ENCODE results near the gene TGM2.
"Not testable (repeated sequence)": the region's sequence is repeated elsewhere in the genome, so short reads cannot be mapped to it uniquely, and the experiment has no call there.

TGM2 gene

DNA sequence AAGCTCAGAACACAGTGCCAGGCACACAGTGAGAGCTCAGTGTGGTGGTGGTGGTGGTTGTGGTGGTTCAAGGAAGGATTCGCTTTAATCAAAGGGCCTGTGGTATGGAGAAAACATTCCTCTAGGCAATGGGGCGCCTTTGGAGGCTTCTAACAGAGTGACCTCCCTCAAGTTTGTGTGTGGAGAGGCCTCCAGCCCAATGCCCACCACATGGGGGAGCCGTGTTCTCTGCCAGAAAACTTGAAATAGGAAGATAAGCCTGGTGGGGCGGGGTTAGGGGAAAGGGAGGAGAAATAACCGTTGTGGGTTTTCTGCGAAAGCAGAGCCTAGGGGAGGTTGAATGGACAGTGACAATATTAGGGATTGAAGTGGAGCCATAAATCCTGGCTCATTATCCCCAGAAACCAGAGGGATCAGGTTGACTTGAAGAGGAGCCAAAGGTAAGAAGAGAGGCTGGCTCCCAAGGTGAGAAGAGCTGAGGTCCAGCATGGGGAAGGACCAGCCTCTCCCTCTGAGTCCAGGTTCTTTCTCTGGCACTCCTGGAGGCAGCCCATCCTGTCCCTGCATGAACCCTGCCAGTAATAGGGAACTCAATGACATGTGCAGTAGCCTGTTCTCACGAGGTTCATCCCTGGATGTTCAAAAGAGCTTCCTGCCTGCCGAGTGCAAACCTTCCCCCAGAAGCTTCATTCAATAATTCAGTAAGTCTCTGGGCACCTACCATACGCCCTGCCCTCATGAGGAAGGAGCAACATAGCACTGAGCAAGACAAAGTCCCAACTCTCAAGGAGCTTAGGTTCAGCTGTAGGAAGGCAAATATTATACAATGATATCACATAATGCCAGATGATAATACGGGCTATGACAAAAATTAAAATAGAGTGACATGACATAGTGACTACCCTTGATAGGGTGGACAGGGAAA is 51.4 kb downstream of the TGM2 start:
- DNase-seq (ENCODE audit: low spot score): no peak

DNA sequence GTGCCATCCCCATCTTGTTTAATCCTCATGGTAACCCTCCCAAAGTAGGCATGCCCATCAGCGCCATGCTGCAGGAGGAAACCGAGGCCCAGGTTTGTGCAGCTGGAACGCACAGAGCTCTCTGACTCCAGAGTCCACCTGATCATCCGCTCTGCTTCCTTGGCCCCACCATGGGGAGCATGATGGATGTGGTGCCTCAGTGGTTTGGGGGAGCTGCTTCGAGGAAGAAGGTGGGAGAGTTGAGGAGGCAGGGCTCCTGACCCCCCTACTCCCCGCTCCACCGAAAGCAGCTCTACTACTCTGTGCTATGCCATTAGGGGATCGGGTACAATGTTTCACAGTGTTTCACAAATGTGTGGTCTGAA is 52.2 kb downstream of the TGM2 start:
- DNase-seq (ENCODE audit: low spot score): no peak

DNA sequence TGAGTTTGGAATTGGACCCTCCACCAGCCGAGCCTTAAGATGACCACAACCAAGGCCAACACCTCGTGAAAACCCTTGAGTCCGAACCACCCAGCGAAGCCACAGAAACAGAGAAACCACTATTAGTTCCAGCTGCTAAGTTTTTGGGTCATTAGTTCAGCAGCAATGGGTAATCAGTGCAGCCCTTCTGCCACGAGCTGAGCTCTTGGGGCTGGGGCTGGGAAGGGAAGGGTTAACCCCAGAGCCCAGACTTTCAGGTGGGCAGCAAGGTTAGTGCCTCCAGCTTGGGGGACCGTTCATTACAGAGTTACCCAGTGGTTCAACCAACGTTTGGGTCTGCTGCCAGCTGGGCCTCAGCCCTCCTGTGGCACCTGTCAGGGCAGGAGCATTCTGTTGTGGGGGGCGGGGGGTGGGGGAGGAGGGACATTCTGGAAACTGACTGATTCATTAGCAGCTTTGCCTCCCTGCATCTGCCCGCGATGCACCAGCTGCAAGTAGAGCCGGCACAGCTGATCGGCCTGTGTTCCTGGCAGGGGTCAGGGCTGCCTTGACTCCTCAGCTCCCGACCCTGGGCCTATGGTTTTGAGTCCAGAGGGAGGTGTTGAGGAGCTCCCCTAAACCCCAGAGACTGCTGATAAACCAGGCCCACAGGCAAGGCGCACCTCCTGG is 52.7 kb downstream of the TGM2 start:
- DNase-seq (ENCODE audit: low spot score): no peak

DNA sequence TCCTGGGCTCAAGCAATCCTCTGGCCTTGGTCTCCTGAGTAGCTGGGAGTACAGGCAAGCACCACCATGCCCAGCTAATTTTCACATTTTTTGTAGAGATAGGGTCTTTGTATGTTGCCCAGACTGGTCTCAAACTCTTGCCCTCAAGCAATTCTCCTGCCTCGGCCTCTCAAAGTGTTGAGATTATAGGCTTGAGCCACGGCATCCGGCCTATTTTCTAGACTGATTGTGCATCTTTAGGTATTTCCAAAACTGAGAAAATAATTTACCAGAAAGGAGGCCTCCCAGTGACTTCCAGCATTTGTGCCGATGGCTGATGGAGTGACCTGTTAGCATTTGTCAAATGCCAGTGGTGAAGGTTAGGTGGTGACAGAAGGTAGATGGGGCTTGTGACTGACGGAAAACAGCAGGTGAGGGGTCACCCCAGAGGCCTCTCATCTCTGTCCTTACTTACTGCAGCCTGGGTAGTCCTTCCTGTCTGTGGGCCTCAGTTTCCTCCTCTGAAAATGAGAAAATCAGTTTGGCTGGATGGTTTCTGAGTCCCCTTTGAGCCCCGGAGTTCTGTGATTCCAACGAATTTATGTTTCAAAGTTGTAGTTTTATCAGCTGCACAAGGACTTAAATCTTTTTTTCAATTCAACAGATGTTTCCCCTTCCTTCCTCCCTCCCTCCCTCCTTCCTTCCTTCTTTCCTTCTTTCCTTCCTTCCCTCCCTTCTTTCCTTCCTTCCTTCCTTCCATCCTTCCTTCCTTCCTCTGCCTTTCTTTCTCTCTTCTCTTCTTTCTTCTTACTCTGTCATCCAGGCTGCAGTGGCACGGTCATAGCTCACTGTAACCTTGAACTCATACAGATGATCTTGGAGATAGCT is 53.5 kb downstream of the TGM2 start:
- no peak for DNase-seq (ENCODE audit: low spot score)

DNA sequence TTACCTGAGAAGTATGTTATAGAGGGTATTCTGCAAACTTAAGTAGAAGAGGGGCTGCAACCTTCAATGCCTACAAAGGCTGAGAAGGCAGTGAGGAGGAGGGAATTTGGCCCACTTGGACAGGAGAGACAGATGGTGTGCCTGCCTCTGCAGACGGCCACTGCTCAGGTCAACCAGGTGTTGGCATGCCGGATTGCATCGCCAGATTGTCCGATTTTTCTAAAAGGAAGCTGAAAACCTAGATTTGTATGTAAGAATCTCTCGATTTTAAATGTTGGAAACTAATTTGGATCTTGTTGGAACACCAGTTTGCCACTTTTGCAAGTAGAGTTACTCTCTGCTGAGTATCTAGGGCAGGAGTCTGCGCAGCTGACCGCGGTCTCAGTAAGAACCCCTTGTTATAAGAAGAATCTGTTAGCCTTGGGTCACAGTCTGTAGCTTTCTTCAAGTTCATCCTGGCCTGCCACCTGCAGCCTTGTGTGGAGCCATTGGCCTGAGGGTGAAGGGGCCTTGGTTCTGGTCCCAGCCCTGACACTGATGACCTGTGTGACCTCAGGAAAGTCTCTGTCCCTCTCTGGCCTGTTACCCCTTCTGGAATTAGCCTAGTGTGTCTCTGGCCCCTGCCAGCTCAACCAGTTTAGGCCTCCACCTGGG is 54.4 kb downstream of the TGM2 start:
- no peak for DNase-seq (ENCODE audit: low spot score)

DNA sequence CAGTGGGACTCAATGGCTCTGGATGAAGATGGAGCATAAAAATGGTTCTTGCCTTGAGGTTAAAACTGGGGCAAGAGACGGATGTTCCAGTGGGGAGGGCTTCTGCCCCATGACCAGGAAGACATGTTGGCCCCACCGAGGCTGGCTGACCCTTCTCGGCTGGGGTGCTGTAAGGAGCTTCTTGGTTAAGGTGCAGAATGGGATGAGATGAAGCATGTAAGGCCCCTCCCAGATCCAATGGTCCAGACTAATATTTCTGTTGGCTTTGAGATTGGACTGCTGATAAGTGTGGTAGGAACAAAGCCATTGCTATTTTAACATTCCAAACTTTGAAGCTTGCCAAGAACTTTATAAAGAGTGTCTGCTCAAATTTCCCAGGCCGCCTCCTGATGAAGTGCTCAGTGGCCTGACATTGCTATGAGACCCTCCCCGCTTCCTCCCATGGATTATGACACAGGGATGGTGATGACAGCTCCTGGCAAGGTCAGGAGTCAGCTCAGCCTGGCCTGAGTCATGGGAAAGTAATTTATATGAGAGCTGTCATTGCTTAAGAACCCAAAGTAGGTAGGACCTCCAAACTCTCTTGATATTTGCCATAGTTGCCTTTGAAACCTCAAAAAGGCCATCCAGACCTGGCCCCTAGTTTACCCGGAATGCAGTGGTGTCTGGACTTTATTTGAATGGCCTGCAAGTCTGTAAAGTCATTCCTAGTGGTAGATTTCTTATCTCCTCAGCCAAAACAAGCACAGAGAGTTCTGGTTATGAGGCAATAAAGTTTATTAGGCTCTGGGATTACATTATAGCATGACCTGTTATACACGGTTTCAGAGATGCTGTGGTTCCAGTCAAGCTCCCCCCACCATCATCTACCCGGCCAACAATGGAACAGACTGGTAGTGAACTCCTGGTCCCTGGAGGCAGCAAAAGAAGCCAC is 55.2 kb downstream of the TGM2 start:
- DNase-seq (ENCODE audit: low spot score): no peak

DNA sequence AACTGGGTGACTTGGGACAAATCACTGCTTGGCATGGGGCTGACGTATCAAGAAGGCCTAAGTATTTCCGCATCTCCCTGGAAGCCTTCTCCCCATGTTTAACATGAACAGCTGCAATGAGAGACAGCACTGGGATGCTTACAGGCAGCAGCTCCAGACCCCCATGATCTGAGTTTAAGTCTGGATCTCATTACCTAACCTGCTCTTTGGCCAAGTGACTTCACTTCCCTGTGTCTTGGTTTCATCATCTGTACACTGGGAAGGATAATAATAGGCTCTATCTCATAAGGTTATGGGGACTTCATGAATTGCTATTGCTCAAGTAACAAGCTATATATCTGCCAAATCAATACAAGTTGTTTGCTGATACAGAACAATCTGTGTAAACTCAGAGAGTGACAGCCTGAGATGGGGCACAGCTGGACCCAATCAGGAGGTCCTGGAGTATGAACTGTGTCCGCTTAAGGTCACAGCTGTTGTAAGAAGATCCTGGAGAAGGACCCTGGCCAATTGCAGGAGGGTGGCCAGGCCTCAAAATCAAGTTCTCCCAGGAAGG is 56.0 kb downstream of the TGM2 start:
- no peak for DNase-seq (ENCODE audit: low spot score)

DNA sequence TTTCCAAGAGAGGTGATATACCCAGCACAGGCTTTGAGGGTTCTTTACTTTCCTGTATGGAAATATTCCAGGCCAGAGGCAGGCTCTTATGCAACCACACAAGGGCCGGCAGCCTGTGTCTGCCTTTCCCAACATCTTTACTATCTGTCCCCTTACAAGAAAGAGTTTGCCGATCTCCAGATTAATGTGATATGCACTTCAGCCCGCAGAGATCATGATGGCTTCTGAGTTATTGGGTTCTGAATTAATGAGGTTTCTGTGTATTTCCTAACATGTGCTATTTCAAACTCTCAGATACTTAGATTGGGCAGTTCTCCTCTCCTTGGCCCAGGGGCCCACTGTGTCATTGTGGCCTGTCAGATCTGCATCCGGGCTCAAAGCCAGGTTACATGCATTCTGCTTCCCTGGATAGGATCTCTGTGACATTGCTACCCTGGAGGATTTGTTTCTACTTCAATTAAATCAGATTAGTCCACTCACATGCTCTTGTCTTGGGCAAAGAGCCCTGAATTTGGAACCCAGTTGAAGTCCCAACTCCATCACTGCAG is 56.6 kb downstream of the TGM2 start:
- no peak for DNase-seq (ENCODE audit: low spot score)

DNA sequence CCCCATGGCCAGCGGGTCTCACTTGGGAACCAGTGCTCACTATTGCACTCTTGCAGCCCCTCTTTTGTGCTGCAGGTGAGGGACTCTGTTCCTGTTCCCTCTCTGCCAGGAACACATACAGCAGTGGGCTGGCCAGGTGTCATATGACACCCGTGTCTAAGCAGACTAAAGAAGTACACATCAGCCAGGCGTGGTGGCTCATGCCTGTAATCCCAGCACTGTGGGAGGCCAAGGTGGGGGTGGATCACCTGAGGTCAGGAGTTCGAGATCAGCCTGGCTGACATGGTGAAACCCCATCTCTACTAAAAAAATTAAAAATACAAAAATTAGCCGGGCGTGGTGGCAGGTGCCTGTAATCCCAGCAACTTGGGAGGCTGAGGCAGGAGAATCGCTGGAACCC is 57.2 kb downstream of the TGM2 start:
- not testable (repeated sequence) for DNase-seq (ENCODE audit: low spot score)

DNA sequence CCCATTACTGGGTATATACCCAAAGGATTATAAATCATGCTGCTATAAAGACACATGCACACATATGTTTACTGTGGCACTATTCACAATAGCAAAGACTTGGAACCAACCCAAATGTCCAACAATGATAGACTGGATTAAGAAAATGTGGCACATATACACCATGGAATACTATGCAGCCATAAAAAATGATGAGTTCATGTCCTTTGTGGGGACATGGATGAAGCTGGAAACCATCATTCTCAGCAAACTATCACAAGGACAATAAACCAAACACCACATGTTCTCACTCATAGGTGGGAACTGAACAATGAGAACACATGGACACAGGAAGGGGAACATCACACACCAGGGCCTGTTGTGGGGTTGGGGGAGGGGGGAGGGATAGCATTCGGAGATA is 57.7 kb downstream of the TGM2 start:
- not testable (repeated sequence) for DNase-seq (ENCODE audit: low spot score)

DNA sequence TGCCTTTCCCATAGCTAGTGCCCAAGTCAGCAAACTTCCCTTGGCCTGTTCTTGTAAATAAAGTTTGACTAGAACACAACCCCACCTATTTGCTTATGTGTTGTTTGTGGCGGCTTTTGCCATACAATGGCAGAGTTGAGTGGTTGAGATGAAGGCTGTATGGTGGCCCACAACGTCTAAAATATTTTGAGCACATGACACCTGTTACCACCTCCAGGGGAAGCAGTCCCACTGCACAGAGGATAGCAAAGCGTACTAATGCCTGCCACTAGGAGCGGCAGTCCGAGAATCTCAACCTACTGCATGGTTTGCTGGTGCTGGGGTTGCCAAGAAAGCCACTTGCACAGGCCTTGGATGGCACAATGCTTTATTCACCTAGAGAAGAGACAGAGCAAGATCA is 58.6 kb downstream of the TGM2 start:
- no peak for DNase-seq (ENCODE audit: low spot score)

DNA sequence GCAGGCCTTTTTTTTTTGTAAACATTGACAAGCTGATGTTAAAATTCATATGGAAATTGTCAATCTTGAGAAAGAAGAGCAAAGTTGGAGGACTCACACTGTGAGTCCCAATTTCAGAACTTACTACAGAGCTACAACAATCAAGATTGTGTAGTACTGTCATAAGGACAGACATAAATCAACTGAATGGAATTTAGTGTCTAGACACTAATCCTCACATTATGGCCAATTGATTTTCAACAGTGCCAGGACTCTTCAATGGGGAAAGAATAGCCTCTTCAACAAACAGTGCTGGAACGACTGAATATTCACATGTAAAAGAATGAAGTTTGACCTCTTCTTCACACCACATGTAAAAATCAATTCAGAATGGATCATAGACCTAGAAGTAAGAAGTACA is 60.8 kb downstream of the TGM2 start:
- no peak for DNase-seq (ENCODE audit: low spot score)

DNA sequence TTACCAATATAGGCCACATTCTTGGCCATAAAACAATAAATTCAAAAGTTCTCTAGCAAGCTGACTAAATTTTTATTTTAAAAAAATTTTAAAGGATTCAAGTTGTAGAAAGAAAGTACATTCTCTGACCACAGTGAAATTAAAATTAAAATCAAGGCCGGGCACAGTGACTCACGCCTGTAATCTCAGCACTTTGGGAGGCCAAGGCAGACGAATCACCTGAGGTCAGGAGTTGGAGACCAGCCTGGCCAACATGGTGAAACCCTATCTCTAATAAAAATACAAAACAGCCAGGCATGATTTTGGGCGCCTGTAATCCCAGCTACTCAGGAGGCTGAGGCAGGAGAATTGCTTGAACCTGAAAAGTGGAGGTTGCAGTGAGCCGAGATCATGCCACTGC is 62.9 kb downstream of the TGM2 start:
- not testable (repeated sequence) for DNase-seq (ENCODE audit: low spot score)

DNA sequence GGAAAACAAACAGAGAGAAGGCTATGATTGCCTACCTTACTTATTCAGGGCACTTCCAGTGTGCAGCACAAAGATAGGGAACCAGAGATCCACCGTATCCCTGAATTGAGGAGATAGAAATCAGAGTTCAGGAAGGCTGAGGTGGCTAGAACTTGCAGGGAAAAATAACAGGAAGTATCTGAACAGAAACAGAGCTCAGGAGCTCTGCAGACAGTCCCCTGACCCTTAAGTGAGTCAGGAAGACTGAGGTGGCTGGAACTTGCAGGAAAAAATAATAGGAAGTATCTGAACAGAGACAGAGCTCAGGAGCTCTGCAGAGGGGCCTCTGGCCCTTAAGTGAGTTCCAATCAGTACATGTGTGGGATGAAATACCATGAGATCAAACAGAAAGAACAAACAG is 66.1 kb downstream of the TGM2 start:
- no peak for DNase-seq (ENCODE audit: low spot score)

DNA sequence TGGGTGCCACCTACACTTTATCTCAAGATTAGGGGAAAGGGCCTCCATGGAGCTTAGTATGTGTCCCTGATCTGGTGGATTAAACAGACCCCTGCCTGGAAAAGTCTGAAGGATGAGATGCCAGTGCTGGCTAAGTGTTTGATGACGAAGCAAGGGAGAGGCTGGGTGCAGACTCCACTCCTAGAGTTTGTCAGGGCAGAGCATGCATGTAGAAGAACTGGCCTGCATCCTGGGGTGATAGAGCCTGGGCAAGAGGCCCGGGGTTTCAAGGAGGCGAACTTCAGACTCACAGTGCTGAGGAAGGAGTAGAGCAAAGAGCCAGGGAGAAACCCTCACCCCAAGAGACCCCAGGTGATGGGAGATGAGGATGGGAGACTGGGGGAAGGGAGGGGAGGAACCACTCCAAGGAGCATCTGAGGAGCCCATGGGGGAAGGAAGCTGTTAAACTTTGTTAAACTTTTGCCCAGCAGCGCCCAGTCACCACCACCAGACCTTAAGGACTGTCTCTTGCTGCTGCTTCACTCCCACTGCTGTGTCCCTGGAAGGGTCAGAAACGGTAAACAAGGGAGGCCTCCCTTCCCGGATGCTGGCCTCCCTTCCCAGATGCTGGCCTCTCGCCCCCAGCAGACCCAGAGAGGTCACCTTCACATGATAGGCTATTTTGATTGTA is 69.9 kb downstream of the TGM2 start:
- DNase-seq (ENCODE audit: low spot score): no peak

DNA sequence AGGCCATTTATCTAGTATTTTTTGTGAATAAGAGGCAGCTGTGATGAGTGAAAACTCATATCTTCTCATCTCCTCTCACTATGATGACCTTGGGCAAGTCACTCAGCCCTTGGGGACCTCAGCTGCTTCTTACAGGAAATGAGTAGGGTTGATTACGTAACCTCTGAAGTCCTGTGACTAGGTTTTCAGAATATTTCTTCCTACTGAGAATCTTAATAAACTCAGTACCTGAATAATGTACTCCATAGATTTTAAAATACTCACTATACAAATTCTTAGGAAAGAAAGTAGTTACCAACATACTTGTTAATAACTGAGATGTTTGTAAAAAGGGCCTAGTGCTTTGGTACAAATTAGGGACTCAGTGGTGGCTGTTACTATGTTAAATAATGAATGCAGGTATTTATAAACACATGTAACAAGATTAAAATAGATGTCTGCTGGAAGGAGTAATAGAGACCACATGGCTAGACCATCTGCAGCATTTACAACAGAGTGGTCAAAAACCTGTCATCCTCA is 70.6 kb downstream of the TGM2 start:
- peak; percentile 51 for DNase-seq (ENCODE audit: low spot score)

DNA sequence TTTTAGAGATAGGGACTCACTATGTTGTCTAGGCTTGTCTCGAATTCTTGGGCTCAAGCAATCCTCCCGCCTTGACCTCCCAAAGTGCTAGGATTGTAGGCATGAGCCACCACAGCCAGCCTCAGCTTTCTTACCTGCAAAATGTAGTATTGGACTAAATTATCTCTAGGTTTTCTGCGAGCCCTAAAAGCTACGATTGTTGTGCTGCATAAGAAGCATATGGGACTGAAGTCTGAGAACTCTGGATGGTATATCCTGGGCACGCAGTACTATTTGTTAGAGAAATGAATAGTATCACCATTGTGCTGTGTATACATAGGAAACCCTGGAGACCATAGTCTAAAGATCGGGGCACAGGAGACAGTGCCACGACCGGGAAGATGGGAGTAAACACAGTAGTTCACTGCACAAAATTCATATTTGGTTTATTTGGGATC is 71.4 kb downstream of the TGM2 start:
- no peak for DNase-seq (ENCODE audit: low spot score)

DNA sequence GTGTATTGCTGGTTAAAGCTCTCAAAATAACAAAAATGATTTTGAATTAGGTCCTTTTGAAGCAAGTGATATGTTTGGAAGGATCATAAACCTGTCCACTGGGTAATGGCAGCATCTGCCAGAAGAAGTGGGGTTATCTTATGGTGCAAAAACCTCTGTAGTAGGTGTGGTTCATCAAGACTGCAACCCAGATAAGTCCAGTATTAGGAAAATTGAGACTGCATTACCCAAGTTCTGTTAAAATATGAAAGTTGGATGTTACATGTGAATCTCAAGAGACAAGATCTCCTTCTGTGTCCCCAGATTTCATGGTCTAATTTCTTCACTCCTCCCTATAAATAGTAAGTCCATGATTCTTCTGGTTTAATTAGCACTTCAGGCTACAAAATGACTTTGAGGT is 72.2 kb downstream of the TGM2 start:
- DNase-seq (ENCODE audit: low spot score): no peak

DNA sequence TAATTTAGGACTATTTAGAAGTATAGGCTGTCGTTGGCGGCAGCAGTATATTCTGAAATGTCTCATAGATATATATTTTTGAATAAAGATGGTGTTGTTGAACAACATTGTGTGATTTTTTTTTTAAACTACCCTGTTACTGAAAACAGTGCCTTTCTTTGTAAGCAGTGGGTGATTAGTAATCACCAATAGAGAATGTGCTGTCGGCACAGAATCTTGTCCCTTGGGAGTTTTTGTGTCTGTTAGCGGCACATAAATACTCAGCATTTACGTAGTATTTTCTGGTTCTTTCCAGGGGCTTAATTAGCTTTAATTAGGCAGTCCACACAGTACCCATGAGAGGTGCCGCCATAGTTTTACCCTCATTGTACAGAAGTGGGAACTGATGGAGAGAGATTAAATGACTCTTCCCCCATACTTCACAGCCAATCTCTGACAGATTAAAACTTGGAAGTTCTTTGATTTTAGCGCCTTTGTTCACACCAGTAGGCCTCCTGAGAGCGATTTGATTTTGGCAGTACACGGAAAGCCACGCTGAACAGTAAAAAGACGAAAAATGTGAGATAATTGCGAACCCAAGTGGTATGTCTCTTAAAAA is 72.7 kb downstream of the TGM2 start:
- DNase-seq (ENCODE audit: low spot score): no peak
